Effector CD8-positive, alpha-beta T cell (primary cell): ENCODE results near the gene ENTPD8.
"Not testable (repeated sequence)": the region's sequence is repeated elsewhere in the genome, so short reads cannot be mapped to it uniquely, and the experiment has no call there.

ENCODE experiments used
- DNase-seq: peaks from one replicate; lab custom pipeline; 2025; lab: John Stamatoyannopoulos, UW

Gene ENTPD8

DNA sequence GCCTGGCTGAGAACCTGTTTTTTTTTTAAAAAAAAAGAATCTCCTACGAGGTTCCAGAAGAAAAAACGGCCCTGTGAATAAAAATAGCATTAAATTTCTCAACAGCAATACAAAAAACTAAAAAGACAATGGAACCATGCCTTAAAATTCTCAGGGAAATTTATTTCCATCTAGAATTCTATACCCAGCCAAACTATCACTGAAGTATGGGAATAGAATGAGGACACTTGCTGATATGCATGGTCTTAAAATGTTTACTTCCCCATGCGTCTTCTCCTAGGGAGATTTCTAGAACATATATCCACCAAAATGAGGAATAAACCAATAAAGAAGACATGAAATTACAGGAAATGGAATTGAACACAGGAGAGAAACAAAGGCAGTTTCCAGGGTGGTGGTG, 34.5 kb upstream of the ENTPD8 start:
- DNase-seq = no peak

DNA sequence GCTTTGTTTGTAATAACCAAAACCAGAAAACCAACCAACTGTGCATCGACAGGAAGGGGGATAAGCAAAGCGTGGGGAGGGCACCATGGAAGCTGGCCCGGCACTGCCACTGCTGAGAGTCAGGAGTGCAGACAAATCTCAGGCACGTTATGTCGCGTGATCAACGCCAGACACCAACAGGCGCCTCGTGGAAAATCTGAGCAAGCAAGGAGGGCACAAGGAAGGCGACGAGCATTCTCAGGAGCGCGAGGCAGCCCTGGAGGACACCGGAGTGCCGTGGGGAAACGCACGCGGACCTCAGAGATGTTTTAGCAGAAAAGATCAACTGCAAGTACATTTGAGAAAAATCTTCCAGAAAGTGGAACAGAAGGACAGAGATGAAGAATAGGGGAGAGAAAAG, 33.1 kb upstream of the ENTPD8 start:
- DNase-seq = no peak

DNA sequence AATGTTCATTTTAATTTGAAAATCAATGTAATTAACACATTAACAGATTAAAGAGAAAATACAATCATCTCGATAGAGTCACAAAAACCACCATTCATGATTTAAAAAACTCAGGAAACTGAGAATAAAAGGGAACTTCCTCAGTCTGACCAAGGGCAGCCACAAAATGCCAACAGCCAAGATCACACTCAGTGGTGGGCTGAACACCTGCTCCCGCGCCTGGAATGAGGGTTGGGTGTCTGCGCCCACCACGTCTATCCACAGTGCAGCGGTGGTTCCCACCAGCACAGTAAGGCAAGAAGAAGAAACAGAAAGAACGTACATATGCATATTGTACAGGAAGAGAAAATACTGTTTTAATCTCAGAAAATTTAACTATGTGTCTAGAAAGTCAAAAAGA, 29.6 kb upstream of the ENTPD8 start:
- DNase-seq = no peak

DNA sequence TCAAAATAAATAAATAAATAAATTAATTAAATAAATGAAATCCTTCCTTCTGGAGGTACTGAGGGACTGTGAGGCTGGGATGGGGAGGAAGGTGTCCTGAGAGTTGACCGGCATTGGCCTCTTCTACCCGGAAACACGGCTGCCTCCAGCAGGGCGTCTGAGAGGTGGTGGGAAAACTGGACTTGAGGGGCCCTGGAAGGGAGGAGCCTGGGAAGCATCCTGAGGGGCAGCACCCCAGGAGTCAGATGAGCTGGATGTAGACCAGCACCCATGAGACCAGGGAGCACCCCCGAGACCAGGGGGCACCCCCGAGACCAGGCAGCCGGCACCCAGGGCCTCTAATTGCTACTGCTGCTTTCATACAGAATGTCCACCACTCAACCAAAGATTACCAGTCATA, 26.7 kb upstream of the ENTPD8 start:
- DNase-seq = no peak

DNA sequence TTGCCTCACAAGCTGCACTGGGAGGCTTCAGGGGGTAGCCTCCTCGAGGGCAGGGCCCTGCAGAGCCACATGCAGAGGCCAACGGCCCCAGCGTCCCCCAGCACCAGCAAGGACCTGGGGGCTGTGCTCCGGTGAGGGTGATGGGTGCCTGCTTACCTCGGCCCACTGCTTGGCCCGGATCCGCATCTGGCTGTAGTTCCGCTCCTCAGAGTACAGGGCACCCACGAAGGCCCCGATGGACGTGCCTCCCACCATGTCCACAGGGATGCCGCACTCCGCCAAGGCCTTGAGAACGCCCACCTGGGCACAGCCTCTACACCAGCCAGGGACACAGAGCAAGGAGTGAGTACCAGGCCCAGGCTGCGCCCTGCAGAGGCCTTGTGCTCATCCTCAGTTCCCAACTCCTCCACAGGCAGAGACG, 26.0 kb upstream of the ENTPD8 start:
- DNase-seq = no peak

DNA sequence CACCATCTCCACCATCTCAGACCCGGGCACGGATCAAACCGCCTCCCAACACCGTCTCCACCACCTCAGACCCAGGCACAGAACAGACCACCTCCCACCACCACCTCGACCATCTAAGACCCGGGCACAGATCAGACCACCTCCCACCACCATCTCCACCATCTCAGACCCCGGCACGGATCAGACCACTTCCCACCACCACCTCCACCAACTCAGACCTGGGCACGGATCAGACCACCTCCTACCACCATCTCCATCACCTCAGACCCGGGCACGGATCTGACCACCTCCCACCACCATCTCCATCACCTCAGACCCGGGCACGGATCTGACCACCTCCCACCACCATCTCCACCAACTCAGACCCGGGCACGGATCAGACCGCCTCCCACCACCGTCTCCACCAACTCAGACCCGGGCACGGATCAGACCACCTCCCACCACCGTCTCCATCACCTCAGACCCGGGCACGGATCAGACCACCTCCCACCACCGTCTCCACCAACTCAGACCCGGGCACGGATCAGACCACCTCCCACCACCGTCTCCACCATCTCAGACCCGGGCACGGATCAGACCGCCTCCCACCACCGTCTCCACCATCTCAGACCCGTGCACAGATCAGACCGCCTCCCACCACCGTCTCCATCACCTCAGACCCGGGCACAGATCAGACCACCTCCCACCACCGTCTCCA, 25.4 kb upstream of the ENTPD8 start:
- DNase-seq = not testable (repeated sequence)

DNA sequence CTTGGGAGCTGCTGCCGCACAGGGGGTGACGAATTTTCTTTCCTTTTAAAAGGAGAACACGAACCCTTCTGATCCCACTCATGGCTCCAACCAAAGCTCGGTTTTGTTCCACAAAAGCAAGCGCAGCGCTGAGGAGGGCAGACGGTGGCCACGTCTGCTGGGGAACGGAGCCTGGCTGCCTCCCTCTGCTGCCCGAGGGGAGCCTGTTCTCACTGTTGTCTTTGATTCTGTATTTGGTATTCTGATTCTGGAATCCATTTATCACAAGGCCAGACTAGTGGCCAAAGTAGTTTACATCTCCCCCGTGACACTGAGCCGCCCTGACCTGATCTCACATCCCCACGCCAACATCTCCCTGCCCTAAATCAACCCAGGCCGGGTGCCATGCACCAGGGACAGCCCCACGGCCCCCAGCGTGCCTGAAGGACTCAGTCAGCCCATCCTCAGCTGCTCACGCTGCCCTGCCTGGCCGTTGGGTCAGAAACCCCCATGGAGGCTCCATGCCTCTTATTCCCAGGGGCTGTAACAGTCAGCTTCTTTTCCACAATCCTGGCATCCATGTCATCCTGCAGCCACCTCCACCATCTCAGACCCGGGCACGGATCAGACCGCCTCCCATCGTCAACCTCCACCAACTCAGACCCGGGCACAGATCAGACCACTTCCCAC, 24.7 kb upstream of the ENTPD8 start:
- no peak for DNase-seq

DNA sequence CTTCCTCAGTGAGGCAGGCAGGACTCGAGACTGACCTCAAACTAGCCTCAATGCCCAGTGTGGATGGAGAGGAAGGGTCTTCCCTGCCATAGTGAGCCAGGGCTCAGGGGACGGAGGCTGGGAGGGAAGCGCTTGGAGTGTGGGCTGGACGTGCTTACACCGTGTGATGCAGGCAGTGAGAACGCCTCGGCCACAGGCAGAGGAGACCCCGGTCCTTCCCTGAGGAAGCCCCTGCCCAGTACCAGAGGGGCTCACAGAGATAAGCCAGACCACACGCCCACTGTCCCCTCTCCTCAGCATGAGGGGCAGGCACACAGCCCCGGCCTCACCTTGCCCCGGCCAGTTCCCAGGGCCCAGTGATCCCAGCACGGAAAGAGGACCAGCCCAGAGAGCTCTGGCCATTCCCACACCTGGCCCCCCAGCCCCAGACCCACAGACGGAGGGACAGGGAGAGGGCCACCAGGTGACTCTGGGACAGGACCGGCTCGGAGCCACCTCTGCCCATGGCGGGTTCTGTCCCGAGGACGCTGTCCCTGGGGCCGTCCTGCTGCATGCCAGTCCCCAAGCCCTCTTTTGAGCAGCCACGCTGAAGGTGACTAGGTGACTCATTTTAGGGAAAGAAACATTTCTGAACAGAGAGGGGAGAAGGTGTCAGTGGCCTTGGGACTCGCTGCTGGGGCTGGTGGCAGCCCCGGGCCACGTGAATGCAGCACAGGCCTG, 24.0 kb upstream of the ENTPD8 start:
- no peak for DNase-seq

DNA sequence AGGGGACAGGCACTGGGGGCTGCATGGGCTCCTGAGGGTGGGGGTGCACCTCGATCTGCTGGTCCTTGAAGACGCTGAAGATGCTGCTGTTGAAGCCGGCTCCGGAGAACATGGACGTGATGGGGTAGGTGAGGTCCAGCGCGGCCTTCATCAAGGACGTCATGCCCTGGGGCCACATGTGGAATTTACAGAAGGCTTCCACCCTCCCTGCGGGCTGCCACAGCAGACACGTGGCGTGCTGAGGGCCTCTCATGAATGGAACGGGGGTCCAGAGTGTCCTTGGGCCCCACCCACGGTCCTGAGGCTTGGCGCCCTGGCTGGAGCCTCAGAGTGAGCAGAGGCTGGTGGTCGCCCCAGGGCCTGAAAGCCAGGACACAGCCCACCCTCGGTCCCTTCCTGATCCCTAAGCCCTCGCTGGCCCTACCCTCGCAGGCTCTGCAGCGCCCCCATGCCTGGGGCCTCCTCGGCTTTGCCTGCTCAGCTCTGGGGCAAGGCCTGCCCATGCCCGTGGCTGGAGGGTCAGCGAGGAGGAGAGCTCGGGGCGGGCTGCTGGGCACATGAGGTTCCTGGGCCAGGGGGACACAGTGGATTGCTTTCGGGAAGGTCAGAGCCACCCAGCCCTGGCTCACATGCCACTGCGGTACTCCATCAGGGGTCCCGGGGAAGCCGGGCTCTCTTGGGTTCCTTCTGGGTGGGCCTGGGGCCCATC, 23.3 kb upstream of the ENTPD8 start:
- DNase-seq = no peak

DNA sequence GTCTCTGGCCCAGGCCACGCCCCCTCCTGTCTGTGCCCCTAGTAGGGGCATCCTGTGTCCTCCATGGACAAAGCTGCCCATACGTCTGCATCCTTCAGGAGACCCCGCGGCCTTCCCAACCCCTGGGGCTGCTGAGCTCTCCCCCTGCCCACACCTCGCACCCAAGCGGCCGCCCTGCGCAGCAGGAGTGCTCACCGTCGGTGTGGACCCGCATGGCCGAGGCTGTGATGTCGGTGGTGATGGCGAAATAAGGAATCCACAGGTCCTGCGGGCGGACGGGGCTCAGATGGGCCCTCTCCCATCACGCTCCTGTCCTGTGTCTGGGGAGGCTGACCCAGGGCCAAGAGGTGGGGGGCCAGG, 22.8 kb upstream of the ENTPD8 start:
- no peak for DNase-seq

DNA sequence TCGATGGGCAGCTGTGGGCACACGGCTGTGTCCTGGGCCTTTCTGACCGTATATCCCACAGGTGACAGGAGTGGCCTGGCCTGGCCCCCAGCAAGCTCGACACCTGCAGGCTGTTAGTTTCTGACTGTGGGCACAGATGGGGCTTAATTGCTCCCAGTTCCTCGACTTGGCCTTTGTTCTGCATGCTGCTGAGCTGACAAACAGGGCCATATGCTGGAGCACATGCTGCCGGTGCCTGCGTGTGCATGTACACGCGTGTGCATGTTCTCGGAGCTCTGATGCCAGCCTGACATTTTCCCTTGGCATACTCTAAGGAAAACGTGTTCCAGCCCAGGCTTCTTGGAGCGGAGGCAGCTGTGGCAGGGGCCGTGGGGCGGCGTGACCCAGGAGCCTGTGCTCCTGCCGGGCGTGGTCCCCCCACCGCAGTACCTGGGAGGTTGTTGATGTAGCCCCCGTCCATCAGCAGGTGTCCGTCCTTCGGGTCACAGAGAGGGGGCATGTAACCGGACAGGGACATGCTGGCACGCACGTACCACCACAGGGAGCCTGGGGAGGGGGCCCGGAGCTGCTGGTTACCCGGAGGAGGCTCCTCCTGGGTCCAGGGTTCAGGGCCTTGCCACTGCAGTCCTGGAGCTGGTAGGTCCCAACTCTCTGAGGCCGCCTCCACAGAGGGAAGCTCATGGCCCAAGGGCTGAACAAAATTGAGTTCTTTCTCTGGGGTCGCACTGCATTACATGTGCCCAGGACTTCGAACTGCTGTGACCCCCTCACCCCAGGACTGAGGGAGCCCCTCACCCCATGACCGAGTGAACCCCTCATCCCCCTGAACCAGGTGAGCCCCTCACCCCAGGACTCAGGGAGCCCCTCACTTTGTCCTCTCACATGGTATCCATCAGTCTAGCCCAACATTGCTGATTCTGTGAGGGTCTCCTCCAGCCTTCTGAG, 22.1 kb upstream of the ENTPD8 start:
- no peak for DNase-seq

DNA sequence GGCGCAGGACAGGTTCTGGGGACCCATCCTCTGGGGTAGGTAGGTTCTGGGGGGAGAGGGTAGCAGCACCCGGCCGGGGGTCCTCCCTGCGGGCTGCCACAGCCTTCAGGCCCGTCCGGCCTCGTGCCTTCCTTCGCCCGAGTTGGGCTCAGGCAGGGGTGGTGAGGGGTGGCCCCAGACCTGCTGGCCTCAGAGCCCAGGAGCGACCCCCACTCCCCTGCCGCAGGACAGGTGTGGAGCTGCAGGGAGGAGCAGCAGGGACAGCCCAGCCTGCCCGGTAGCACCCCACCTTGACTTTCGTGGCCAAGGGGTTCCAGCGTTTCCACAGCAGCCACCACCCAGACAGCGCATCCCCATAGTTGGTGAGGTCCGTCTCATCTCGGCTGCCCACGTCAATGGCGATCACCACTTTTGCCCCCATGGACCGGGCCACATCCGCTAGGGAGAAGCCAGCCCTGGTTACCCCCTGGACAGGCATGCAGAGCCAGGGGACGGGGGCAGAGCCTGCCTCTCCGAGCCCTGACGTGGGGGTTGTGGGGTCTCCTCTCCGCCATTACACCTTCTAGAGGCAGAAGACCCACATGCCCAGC, 21.3 kb upstream of the ENTPD8 start:
- no peak for DNase-seq

DNA sequence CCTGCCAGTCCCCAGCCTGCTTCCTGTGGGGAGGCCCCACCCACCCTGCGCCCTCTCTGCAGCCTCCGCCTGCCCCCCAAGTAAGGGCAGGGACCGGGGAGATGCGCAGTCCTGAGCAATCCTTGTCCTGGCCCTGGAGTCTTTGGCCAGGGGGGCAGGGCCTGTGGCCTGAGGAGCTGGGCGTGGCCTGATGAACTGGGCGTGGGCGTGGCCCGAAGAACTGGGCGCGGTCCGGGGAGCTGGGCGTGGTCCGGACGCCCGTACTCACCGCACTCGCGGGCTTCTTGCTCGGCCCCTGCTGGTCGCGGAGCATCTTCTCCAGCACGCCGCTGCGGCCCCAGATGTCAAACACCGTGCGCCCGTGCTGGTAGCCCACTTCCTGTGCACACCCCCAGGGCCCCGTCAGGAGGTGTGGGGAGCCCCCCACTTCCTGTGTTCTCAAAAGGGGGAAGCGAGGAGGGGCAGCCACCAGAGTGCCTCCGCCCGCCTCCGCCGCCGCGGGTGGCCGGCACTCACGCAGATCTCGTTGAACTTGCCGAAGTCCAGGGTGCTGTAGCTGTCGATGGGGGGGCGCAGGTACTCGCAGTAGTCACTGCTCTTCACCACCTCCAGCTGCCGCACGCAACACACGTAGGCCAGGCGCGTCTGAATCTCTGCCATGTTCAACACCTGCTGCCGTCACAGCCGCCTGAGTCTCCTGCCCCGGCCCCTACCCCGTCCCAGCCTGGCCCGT, 20.7 kb upstream of the ENTPD8 start:
- DNase-seq = peak; percentile 77

DNA sequence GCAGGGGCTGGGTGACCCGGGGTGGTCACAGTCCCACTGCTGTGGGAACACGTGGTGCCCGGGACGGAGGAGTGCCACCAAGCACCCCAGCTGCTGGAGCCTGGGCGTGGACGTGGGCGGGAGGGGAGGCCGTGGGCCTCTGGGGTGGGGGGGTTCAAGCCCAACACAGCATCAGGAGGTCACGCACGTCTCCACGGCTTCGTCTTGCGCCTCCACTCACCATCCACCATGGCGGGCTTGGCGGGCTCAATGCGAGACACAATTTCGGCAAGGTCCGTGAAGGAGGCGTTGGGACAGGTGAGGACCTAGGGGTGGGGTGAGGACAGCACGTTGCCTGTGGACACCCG, 20.1 kb upstream of the ENTPD8 start:
- DNase-seq = peak; percentile 46

DNA sequence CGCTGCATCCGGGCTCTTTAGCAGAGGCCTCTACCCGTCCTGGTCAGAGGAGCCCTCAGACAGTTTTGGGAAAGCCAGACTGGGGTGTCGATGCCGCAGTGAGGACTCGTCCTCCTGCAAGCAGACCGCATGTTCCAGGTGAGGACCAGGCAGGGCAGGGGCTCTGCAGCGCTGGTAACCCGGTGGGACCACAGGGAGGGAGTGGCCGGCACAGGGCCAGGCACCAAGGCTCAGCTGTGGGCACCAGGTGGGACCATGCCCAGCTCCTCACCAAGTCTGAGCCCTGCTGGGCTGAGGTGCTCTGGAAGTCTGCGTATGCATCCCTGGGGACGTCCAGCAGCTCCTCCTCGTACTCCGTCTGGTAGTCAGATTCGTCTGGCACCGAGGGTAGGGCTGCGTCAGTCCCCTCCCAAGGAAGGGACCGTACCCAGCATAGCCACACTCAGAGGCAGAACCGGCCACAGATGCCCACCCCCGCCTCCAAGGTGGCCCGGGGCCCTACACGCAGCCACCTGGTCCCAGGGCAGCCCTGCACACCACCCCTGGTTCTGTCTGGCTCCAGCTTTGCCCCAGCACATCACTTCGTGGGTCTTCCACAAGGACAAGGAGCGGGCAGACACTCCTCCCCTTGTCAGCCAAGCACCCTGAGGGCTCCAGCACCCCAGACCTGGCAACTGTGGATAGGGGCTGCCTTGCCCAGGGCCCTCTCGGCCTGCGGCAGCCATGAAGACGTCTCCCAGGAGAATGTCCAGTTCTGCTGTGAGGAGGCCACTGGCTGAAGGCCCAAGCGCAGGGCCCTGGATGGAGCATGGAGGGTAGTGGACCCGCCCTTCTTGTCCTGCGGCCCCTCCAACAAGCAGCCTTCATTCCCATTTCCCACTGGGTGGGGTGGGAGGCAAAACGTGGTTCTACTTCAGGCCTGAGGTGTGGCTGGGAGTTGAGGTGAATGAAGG, 19.5 kb upstream of the ENTPD8 start:
- no peak for DNase-seq

DNA sequence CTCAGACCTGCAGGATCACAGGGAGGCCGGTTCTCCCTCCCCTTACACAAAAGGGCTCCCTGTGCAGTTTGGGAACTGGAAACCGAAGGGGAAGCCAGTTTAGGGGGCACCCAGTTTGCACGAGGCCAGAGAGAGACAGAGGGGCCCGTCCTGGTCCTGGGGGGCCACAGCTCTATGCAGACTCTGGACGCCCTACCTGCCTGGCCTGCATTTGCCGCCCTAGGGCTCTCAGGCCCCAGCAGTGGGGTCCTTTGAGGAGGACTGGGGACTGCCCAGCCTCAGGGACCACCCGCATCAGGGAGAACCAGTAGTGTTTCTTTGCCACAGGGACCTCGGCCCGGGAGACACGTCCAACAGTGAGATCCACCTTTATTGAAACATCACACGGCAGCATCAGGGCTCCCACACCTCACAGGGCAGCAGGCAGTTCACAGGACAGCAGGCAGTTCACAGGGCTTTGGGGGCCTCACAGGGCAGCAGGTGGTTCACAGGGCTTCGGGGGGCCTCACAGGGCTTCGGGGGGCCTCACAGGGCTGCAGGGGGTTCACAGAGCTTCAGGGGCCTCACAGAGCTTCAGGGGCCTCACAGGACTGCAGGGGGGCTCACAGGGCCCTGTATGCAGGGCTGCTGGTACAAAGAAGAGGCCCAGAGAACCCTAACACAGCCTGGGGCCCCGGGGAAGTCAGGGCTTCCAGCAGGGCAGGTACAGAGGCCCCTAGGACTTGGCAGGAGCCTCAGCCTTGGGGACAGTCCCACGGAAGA, 18.6 kb upstream of the ENTPD8 start:
- no peak for DNase-seq

DNA sequence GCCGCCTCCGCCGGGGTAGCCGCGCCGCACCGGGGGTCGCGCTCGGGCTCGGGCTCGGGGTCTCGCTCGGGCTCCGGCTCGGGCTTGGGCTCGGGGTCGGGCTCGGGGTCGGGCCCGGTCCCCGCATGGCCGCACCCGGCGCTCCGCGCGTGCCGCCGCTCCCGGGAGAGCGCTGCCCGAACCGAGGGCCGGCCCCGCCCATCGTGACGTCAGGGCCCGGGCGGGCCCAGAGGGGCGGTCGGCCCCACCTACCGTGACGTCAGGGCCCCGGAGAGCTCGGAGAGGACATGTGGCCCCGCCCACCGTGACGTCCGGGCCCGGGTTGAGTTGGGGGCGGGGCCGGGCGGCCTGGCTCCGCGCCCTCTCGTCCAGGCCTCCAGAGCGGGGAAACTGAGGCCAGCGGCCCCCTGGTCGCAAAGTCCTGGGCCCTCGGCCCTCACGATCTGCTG, 18.0 kb upstream of the ENTPD8 start, which contains the start of gene NSMF:
Gene NSMF, minus strand, starts transcription at position 183 of the 449 bp plus-strand sequence. CDS start 232 bp downstream, outside the sequence.
- DNase-seq = peak; percentile 89
